HG03520 (cell line): ENCODE measurements around the gene KDM7A.
"Not testable (repeated sequence)": the region's sequence is repeated elsewhere in the genome, so short reads cannot be mapped to it uniquely, and the experiment has no call there.

Source experiments
- ATAC-seq: cut with Tn5 transposase; IDR thresholded peaks from one replicate; pipeline ENCODE4 v1.9.1; 2021; ENCODE audit warnings: mild to moderate bottlenecking, moderate library complexity; ENCODE audit not compliant: unreplicated experiment

KDM7A gene

GRCh38 chr7:140176811-140177702 lies at the start of gene KDM7A:
KDM7A (minus strand) TSS chr7:140176983; CDS start chr7:140176937, 46 bp downstream.
- ATAC-seq = peak; percentile 51

GRCh38 chr7:140225562-140226249 lies 48.9 kb upstream of the KDM7A start:
- no peak for ATAC-seq

- ATAC-seq = no peak
Observed at GRCh38 chr7:140223515-140224221, 46.9 kb upstream of the KDM7A start.

GRCh38 chr7:140222814-140223213 lies 46.0 kb upstream of the KDM7A start:
- no peak for ATAC-seq

- no peak for ATAC-seq
Observed at GRCh38 chr7:140219672-140220524, 43.1 kb upstream of the KDM7A start.

GRCh38 chr7:140218656-140219055 lies 41.9 kb upstream of the KDM7A start:
- no peak for ATAC-seq

- no peak for ATAC-seq
Observed at GRCh38 chr7:140217750-140218501, 41.1 kb upstream of the KDM7A start.

- no peak for ATAC-seq
Observed at GRCh38 chr7:140215281-140215680, 38.5 kb upstream of the KDM7A start.

GRCh38 chr7:140214075-140214684 lies 37.4 kb upstream of the KDM7A start:
- no peak for ATAC-seq

GRCh38 chr7:140213684-140214074 lies 36.9 kb upstream of the KDM7A start:
- ATAC-seq = no peak

GRCh38 chr7:140212100-140212881 lies 35.5 kb upstream of the KDM7A start:
- peak; percentile 58 for ATAC-seq

GRCh38 chr7:140211698-140212097 lies 34.9 kb upstream of the KDM7A start:
- no peak for ATAC-seq

- peak; percentile 84 for ATAC-seq
Observed at GRCh38 chr7:140209866-140210609, 33.3 kb upstream of the KDM7A start.

- ATAC-seq = no peak
Observed at GRCh38 chr7:140206616-140207389, 30.0 kb upstream of the KDM7A start.

GRCh38 chr7:140205600-140205999 lies 28.8 kb upstream of the KDM7A start:
- ATAC-seq = no peak

GRCh38 chr7:140203556-140203955 lies 26.8 kb upstream of the KDM7A start:
- no peak for ATAC-seq

- ATAC-seq = not testable (repeated sequence)
Observed at GRCh38 chr7:140202942-140203341, 26.2 kb upstream of the KDM7A start.
